GM23338 (cell line): ENCODE results near the gene IL17RB. TPM values are rescaled to one million over a fixed set of nuclear protein-coding genes. Genes with fewer than 3 reads are reported as not detected.

Experiments used
- ATAC-seq: fragments of 200-7000 bp; cut with Tn5 transposase; 3 replicates; pipeline ENCODE4 v1.9.1; 2020
- DNase-seq: peaks from one replicate; pipeline ENCODE4 v3.0.0-alpha.2; 2015; ENCODE audit warnings: low spot score
- H2AFZ ChIP-seq: fragments of 200-600 bp; sonication (generic); 2 replicates; pipeline ENCODE4 v1.8.0; 2016; ENCODE audit warnings: antibody characterized with exemption, mild to moderate bottlenecking, moderate library complexity
- H3F3A ChIP-seq: fragments of 200-600 bp; sonication (generic); replicated peaks from 2 replicates; pipeline ENCODE4 v1.8.0; 2017; ENCODE audit warnings: antibody characterized with exemption, mixed run types, low read depth
- H3K27ac ChIP-seq: fragments of 200-600 bp; sonication (generic); 2 replicates; pipeline ENCODE4 v1.6.1; 2016; ENCODE audit warnings: low read depth
- H3K27me3 ChIP-seq: fragments of 200-600 bp; sonication (generic); 2 replicates; pipeline ENCODE4 v1.8.0; 2016; ENCODE audit warnings: mild to moderate bottlenecking, mixed run types, moderate library complexity; ENCODE audit not compliant: insufficient read depth
- H3K36me3 ChIP-seq: fragments of 200-600 bp; sonication (generic); 2 replicates; pipeline ENCODE4 v1.8.0; 2016; ENCODE audit warnings: mild to moderate bottlenecking; ENCODE audit not compliant: insufficient read depth
- H3K4me1 ChIP-seq: fragments of 200-600 bp; sonication (generic); 2 replicates; pipeline ENCODE4 v1.8.0; 2016; ENCODE audit warnings: mild to moderate bottlenecking, moderate library complexity; ENCODE audit not compliant: insufficient read depth
- H3K4me2 ChIP-seq: fragments of 200-600 bp; sonication (generic); 2 replicates; pipeline ENCODE4 v1.7.1; 2017; ENCODE audit warnings: mixed run types
- H3K4me3 ChIP-seq: fragments of 200-600 bp; sonication (generic); 2 replicates; pipeline ENCODE4 v1.6.1; 2016; ENCODE audit warnings: mixed run types
- H3K79me2 ChIP-seq: fragments of 200-600 bp; sonication (generic); replicated peaks from 2 replicates; pipeline ENCODE4 v1.8.0; 2017; ENCODE audit warnings: mild to moderate bottlenecking; ENCODE audit not compliant: insufficient read depth
- H3K9me2 ChIP-seq: fragments of 200-600 bp; sonication (generic); 2 replicates; pipeline ENCODE4 v1.8.0; 2017; ENCODE audit not compliant: insufficient read depth
- H4K20me1 ChIP-seq: fragments of 200-600 bp; sonication (generic); replicated peaks from 2 replicates; pipeline ENCODE4 v1.8.0; 2017; ENCODE audit warnings: mild to moderate bottlenecking; ENCODE audit not compliant: insufficient read depth
- H3K27ac Mint-ChIP-seq: 2 replicates; pipeline ENCODE4 v1.8.0; 2020; ENCODE audit warnings: inconsistent platforms, mild to moderate bottlenecking, moderate library complexity, mixed read lengths
- H3K27me3 Mint-ChIP-seq: 3 replicates; pipeline ENCODE4 v1.8.0; 2022; ENCODE audit warnings: low read depth, mild to moderate bottlenecking, moderate library complexity, mixed read lengths, inconsistent platforms; ENCODE audit not compliant: insufficient read depth, poor library complexity
- H3K36me3 Mint-ChIP-seq: 3 replicates; pipeline ENCODE4 v1.8.0; 2021; ENCODE audit warnings: low read depth, mild to moderate bottlenecking, inconsistent platforms, moderate library complexity, mixed read lengths
- H3K4me1 Mint-ChIP-seq: 3 replicates; pipeline ENCODE4 v1.8.0; 2020; ENCODE audit warnings: mild to moderate bottlenecking, inconsistent platforms, mixed read lengths
- H3K4me3 Mint-ChIP-seq: 3 replicates; pipeline ENCODE4 v1.8.0; 2021; ENCODE audit warnings: moderate library complexity, mild to moderate bottlenecking, inconsistent platforms, mixed read lengths
- H3K9me3 Mint-ChIP-seq: 3 replicates; pipeline ENCODE4 v1.8.0; 2020; ENCODE audit warnings: moderate library complexity, mild to moderate bottlenecking, inconsistent platforms, mixed read lengths
- CTCF ChIP-seq, 2 experiments: fragments of 200-600 bp in 1 of 2; sonication (generic) in 1 of 2; conservative IDR thresholded peaks; 2 replicates each; pipeline versions ENCODE4 v1.5.1 to v1.6.1; 2016 to 2017; ENCODE audit warnings: antibody characterized with exemption in 2 of 2, low read depth in 2 of 2, mild to moderate bottlenecking in 2 of 2, moderate library complexity in 1 of 2
- ETS1 ChIP-seq: IDR thresholded peaks from 2 replicates; pipeline ENCODE4 v1.6.1; 2016; ENCODE audit warnings: antibody characterized with exemption
- EZH2phosphoT487 ChIP-seq: fragments of 200-600 bp; sonication (generic); IDR thresholded peaks from one replicate; pipeline ENCODE4 v1.8.1; 2018; ENCODE audit warnings: antibody characterized with exemption; ENCODE audit not compliant: unreplicated experiment
- POLR2AphosphoS5 ChIP-seq: IDR thresholded peaks from 2 replicates; pipeline ENCODE4 v1.6.1; 2016; ENCODE audit warnings: antibody characterized with exemption, low read depth
- ZNF114 ChIP-seq: fragments of 250-450 bp; sonication (Bioruptor Pico); IDR thresholded peaks from 2 replicates; pipeline ENCODE4 v1.5.0; 2020; ENCODE audit warnings: mild to moderate bottlenecking, moderate library complexity
- ZNF331 ChIP-seq: fragments of 250-450 bp; sonication (Bioruptor Pico); IDR thresholded peaks from 2 replicates; pipeline ENCODE4 v1.5.0; 2020; ENCODE audit warnings: low read depth, mild to moderate bottlenecking, moderate library complexity
- polyA plus RNA-seq: library from polyadenylated mRNA; unstranded; fragments of >200 nt; fragmentation: Nextera tagmentation; extraction: Ambion mirVana; gene quantifications from 2 replicates; pipeline ENCODE4 v1.2.1, GENCODE V29; 2016
- total RNA-seq: library from RNA; depleted of rRNA; stranded (reverse); fragments of >200 nt; shearing (Covaris generic); gene quantifications from 2 replicates; pipeline ENCODE4 v1.2.3, GENCODE V29; 2014

Gene IL17RB
- total and polyA plus RNA-seq, 2 experiments from 2014 or later, result 5.7 to 6.9 TPM

- no peak overlapping the region for H3K27ac ChIP-seq
- H3K4me1 ChIP-seq, result no peaks in the 10 kb centered on the region
- no peaks in the 10 kb centered on the region; the same call in 1 of the 2 replicates for H3K36me3 ChIP-seq
- Mint-ChIP-seq H3K4me1 (peaks cover 10% of the 10 kb centered on the region), H3K36me3 (peaks cover 12% of the 10 kb centered on the region; the same call in 1 of the 3 replicates), H3K27me3 (peaks cover 2% of the 10 kb centered on the region), H3K4me3 (no peak overlapping the region), H3K27ac (no peak overlapping the region), H3K9me3 (no peaks in the 10 kb centered on the region)
- no peaks in the 10 kb centered on the region for H3K9me2 ChIP-seq
- H2AFZ ChIP-seq, result no peak overlapping the region
- no peak for DNase-seq
- H3K79me2 ChIP-seq, result no peaks in the 10 kb centered on the region
- H4K20me1 ChIP-seq, result no peaks in the 10 kb centered on the region; the same call in 1 of the 2 replicates
- H3K4me3 ChIP-seq, result no peak overlapping the region
- H3K4me2 ChIP-seq, result no peak overlapping the region
- ATAC-seq, result no peak
- TF ChIP-seq POLR2AphosphoS5 (no peak), EZH2phosphoT487 (no peak), ZNF114 (no peak), ETS1 (no peak), ZNF331 (CRISPR knock-in tag) (no peak)
- H3F3A ChIP-seq, result no peaks in the 10 kb centered on the region
- H3K27me3 ChIP-seq, result no peaks in the 10 kb centered on the region
Observed at GRCh38 chr3:53820084-53820483, 26.3 kb upstream of the IL17RB start.

- DNase-seq, result no peak
- Mint-ChIP-seq H3K4me1 (peaks cover 10% of the 10 kb centered on the region), H3K9me3 (no peaks in the 10 kb centered on the region), H3K4me3 (no peak overlapping the region), H3K27ac (no peak overlapping the region), H3K27me3 (peaks cover 2% of the 10 kb centered on the region), H3K36me3 (peaks cover 12% of the 10 kb centered on the region; the same call in 1 of the 3 replicates)
- H4K20me1 ChIP-seq, result no peaks in the 10 kb centered on the region; the same call in 1 of the 2 replicates
- no peaks in the 10 kb centered on the region for H3K9me2 ChIP-seq
- no peak overlapping the region for H2AFZ ChIP-seq
- TF ChIP-seq CTCF (conservative IDR thresholded peaks at IDR 0.05; ENCODE audit: low read depth in 2 of 2), result no peak
- no peaks in the 10 kb centered on the region; the same call in 1 of the 2 replicates for H3K36me3 ChIP-seq
- H3K4me3 ChIP-seq, result no peak overlapping the region
- no peak overlapping the region for H3K4me2 ChIP-seq
- no peak overlapping the region for H3K27ac ChIP-seq
- H3K79me2 ChIP-seq, result no peaks in the 10 kb centered on the region
- H3K4me1 ChIP-seq, result no peaks in the 10 kb centered on the region
- H3F3A ChIP-seq, result no peaks in the 10 kb centered on the region
- ATAC-seq, result no peak
- H3K27me3 ChIP-seq, result no peaks in the 10 kb centered on the region
Observed at GRCh38 chr3:53820756-53821580, 25.4 kb upstream of the IL17RB start.
